Measurements from ENCODE around the gene SYNJ2.

SYNJ2 gene

GRCh38 chr6:158086504-158087223 lies 105.0 kb downstream of the SYNJ2 start:
- no peak for DNase-seq

DNA sequence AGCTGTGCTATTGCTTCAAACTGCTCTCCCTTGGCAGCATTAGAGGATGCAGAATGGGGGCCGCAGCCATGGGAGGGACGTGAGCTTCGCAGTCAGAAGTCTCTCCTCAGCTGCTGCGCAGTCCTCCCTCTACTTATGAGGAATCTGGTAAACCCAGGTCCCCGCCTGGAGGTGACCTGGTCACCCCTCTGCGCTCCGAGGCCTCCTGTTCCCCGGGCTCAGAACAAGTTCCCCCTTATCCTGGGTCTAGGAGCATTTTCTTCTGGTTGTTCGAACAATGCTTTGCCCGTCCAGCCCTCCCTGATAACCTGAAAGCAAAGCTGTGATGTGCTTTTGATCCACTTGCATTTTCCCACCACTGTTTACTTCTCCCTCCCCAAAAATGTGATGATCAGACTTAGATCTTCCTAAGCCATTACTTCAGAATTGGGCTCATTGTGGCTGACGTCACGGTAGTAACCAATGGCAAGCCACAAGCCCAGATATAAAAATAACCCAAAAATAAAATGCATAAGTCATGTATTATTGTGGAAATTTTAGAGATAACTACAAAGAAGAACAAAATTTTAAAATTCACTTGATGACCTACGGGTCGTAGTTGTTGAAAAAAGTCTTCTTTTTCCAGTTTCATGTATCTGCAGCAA lies 105.7 kb downstream of the SYNJ2 start:
- no peak for DNase-seq

DNA sequence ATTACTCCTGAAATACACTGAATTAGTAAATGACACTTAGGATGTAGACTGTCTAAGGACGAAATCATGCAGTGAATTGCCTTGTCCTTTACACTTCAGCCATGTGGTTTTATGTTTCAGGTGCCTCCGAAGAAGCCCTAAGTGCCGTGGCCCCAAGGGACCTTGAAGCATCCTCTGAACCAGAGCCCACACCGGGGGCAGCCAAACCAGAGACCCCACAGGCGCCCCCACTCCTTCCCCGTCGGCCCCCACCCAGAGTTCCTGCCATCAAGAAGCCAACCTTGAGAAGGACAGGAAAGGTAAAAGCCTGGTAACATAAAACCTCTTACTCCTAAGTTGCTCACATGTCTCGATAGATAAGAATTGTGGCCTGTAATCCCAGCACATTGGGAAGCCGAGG lies 111.1 kb downstream of the SYNJ2 start:
- DNase-seq, result no peak

- no peak for DNase-seq
These were observed 113.4 kb downstream of the SYNJ2 start for GRCh38 chr6:158095031-158095430.

- DNase-seq, result no peak
These were observed 114.0 kb downstream of the SYNJ2 start for GRCh38 chr6:158095671-158096070.

DNA sequence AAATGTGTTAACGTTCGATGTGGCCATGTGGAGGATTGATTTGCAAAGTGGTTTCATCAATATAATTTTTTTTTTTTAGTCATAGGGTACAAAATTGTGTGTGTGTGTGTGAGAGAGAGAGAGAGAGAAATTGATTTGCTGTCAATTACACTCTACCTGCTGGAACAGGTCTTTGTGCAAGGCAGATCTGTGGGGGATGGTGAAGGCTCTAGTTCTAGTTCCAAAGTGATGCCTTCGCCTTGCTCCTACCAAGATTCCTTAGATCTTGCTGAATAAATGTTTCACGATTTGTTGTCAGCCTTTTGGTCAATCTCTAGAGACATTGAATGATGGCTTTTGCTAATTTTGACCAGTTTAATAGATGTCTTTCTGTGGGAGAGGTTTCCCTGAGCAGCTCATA lies 121.6 kb downstream of the SYNJ2 start:
- no peak for DNase-seq

- no peak for DNase-seq
These were observed 123.0 kb downstream of the SYNJ2 start for GRCh38 chr6:158104696-158105095.

GRCh38 chr6:158109748-158110147 lies 128.1 kb downstream of the SYNJ2 start:
- no peak for DNase-seq

DNA sequence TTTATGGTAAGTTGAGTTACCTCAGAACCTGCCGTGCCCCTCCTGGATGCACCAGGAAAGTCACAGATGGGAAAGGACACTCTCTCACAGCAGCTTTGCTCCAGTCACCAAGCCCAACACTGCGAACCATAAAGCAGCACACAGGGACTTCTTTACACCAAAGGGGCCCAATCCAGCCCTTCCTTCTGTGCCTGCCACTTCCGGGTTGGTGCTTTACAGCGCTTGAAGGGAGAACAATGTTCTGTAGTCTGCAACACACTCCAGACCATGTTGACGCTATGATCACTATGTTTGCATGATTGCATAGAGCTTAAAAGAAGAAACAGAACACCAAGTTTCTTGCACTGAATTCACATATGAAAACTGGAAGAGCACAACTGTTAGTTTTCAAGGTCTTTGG lies 129.3 kb downstream of the SYNJ2 start:
- no peak for DNase-seq

DNA sequence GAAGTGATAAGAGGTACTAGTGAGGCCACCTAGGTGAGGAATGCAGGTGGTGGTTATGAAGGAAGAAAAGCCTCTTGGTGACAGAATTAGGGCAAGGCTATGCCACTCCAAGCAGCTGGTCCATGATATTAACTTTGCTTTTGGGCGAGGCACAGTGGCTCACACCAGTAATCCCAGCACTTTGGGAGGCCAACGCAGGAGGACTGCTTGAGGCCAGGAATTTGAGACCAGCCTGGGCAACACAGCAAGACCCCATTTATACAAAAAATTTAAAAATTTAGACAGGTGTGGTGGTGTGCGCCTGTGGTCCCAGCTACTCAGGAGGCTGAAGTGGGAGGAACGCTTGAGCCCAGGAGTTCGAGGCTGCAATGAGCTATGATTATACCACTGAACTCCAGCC lies 130.3 kb downstream of the SYNJ2 start:
- DNase-seq, result no peak

DNA sequence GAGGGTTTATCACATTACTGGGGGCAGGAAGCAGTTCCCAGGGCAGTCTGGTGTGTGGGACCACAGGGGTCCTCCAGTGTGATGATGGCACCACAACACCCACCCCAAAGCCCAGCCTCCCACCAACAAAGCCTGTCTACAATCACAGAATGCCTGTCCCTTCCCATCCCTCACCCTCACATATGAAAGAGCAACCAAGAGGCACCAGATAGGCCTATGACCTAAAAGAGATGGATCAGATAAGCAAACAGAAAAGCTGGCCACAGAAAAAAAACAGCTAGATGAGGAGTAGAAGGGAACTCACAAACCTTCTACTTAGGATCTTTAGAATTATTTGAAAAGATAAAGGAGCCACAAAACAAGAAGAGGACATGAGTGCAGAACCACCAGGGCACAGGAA lies 132.1 kb downstream of the SYNJ2 start:
- DNase-seq, result no peak

DNA sequence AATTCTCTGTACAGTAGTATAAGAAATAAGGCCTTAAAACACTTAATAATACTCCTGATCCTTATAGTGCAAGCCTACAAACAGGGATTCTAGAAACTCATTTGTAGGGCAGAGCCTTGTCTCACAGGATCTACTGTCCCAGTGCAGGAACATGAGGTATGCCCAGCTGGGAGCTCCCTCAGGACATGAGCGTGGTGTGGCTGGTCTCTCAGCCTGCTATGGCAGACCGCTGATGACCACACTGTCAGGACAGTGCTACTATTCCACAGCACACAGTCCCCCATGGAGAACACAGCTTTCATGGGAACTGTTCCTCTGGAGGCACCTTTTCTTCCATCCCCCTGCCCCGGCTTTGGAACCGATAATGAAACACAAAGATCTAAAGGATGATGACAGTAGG lies 133.4 kb downstream of the SYNJ2 start:
- no peak for DNase-seq

GRCh38 chr6:158115508-158115907 lies 133.8 kb downstream of the SYNJ2 start:
- DNase-seq, result no peak

- no peak for DNase-seq
These were observed 137.2 kb downstream of the SYNJ2 start for GRCh38 chr6:158118886-158119285.

- no peak for DNase-seq
These were observed 139.7 kb downstream of the SYNJ2 start for GRCh38 chr6:158121335-158121734.

DNA sequence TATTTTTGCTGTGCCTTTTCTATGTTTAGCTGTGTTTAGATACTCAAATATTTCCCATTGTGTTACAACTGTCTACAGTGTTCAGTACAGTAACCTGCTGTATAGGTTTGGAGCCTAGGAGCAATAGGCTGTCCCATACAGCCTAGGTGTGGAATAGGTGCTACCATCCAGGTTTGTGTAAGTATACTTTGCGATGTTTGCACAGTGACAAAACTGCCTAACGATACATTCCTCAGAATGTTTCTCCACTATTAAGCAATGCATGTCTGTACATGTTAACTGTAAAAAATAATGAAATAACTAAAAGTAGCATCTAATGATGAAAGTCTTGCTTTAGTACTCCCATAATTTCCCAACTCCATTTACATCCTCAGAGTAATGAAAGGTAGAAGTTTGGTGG lies 140.4 kb downstream of the SYNJ2 start:
- DNase-seq, result no peak

- no peak for DNase-seq
These were observed 142.6 kb downstream of the SYNJ2 start for GRCh38 chr6:158124288-158124687.

DNA sequence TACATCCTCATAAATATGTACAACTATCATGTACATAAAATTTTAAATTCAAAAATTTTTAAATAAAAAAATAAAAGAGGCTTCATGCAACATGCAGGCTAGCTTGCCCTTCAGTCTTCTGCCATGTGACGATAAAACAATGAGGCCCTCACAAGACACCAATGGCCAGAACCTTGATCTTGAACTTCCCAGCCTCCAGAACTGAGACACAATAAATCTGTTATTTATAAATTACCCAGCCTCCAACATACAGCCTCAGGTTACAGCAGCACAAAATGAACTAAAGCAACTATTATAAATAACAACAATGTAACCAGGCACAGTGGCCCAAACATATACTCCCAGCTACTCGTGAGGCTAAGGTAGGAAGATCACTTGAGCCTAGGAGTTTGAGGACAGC lies 143.6 kb downstream of the SYNJ2 start:
- no peak for DNase-seq

GRCh38 chr6:158131926-158132325 lies 150.3 kb downstream of the SYNJ2 start:
- DNase-seq, result peak; percentile 20

- no peak for DNase-seq
These were observed 161.1 kb downstream of the SYNJ2 start for GRCh38 chr6:158142789-158143188.

- DNase-seq, result no peak
These were observed 162.0 kb downstream of the SYNJ2 start for GRCh38 chr6:158143700-158144099.
